Smooth muscle cell (in vitro differentiated cells): ENCODE results near the gene TMEM270. TPM values are rescaled to one million over a fixed set of nuclear protein-coding genes. Genes with fewer than 3 reads are reported as not detected.

Experiments
- DNase-seq: peaks from one replicate; lab custom pipeline; 2025; ENCODE audit not compliant: unreplicated experiment; lab: John Stamatoyannopoulos, UW
- H2AFZ ChIP-seq: fragments of 200-600 bp; sonication (generic); 2 replicates; pipeline ENCODE4 v1.6.0; 2016; ENCODE audit warnings: antibody characterized with exemption, low read depth, mild to moderate bottlenecking
- H3F3A ChIP-seq: fragments of 200-600 bp; sonication (generic); 2 replicates; pipeline ENCODE4 v1.6.0; 2017; ENCODE audit warnings: antibody characterized with exemption, low read depth
- H3K27ac ChIP-seq: fragments of 200-600 bp; sonication (generic); 2 replicates; pipeline ENCODE4 v1.5.1; 2016; ENCODE audit warnings: low read depth, mild to moderate bottlenecking
- H3K27me3 ChIP-seq: fragments of 200-600 bp; sonication (generic); 2 replicates; pipeline ENCODE4 v1.6.1; 2016; ENCODE audit warnings: low read depth, mild to moderate bottlenecking
- H3K36me3 ChIP-seq: fragments of 200-600 bp; sonication (generic); 2 replicates; pipeline ENCODE4 v1.5.1; 2016; ENCODE audit warnings: low read depth
- H3K4me1 ChIP-seq: fragments of 200-600 bp; sonication (generic); 2 replicates; pipeline ENCODE4 v1.5.1; 2016; ENCODE audit warnings: low read depth
- H3K4me2 ChIP-seq: fragments of 200-600 bp; sonication (generic); 2 replicates; pipeline ENCODE4 v1.6.0; 2016; ENCODE audit warnings: mild to moderate bottlenecking
- H3K4me3 ChIP-seq: fragments of 200-600 bp; sonication (generic); 2 replicates; pipeline ENCODE4 v1.5.1; 2016; ENCODE audit warnings: mild to moderate bottlenecking
- H3K79me2 ChIP-seq: fragments of 200-600 bp; sonication (generic); 2 replicates; pipeline ENCODE4 v1.6.0; 2016; ENCODE audit warnings: low read depth, mild to moderate bottlenecking
- H3K9ac ChIP-seq: fragments of 200-600 bp; sonication (generic); 2 replicates; pipeline ENCODE4 v1.6.0; 2016; ENCODE audit warnings: low read depth
- H3K9me3 ChIP-seq: fragments of 200-600 bp; sonication (generic); replicated peaks from 2 replicates; pipeline ENCODE4 v1.5.1; 2016; ENCODE audit warnings: low read depth
- H4K20me1 ChIP-seq: fragments of 200-600 bp; sonication (generic); 2 replicates; pipeline ENCODE4 v1.6.0; 2016; ENCODE audit warnings: low read depth
- WGBS: methylation state at CpG from one replicate; pipeline ENCODE4 v1.1.7; 2016; ENCODE audit warnings: low lambda C conversion rate; 5-methylcytosine and 5-hydroxymethylcytosine counted together
- polyA plus RNA-seq: library from polyadenylated mRNA; unstranded; fragments of >200 nt; fragmentation: Nextera tagmentation; extraction: Ambion mirVana; gene quantifications from 2 replicates; pipeline ENCODE4 v1.2.1, GENCODE V29; 2016
- total RNA-seq: library from RNA; depleted of rRNA; stranded (reverse); fragments of >200 nt; gene quantifications from 2 replicates; pipeline ENCODE4 v1.2.3, GENCODE V29; 2014
- TF ChIP-seq, protein P1 (sequence below): fragments of 200-600 bp; sonication (generic); IDR thresholded peaks from 2 replicates; pipeline ENCODE4 v1.5.1; 2017; ENCODE audit warnings: borderline replicate concordance, mild to moderate bottlenecking, antibody characterized with exemption; ENCODE audit not compliant: insufficient read depth, poor library complexity, severe bottlenecking

Gene TMEM270
- total and polyA plus RNA-seq, 2 experiments from 2014 or later, result not detected

DNA sequence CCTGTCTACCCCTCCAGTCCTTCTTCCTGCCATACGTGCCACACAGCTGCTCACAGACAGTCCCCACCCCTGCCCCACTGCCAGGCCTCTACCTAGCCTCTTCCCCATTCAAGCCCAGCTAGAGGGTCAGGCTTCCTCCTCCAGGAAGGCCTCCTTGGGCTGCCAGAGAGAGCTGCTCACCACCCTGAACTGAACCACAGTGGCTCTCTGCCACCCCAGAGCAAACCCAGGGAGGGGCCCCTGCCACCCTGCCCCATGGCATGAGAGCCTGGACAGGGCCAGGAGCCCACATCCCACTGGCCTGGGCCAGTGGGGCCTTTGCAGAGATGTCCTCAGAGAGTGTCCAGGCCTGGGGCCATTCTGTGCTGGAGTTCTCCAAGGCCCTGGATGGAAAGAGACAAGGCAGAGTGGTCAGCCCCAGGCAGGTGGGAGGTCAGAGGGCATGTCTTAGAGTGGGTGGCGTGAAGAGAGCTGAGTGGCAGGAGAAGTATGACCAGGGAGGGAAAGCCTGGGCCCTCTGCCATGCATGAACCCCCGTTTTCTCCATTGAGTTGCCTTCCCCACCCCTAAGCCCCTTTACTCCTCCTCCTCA is 40.4 kb downstream of the TMEM270 start:
- Histone ChIP-seq H3K79me2 (no peaks in the 10 kb centered on the region), H3K4me1 (no peaks in the 10 kb centered on the region), H3K4me2 (no peak overlapping the region), H2AFZ (no peak overlapping the region), H3K36me3 (no peaks in the 10 kb centered on the region), H3K27me3 (no peaks in the 10 kb centered on the region), H4K20me1 (no peaks in the 10 kb centered on the region), H3K27ac (no peak overlapping the region), H3K9me3 (no peaks in the 10 kb centered on the region), H3K4me3 (no peak overlapping the region), H3K9ac (no peak overlapping the region), H3F3A (no peaks in the 10 kb centered on the region)
- DNase-seq, result no peak
- 89% methylated on average over 2 of the region's 3 CpGs for WGBS
- TF ChIP-seq, protein P1, sequence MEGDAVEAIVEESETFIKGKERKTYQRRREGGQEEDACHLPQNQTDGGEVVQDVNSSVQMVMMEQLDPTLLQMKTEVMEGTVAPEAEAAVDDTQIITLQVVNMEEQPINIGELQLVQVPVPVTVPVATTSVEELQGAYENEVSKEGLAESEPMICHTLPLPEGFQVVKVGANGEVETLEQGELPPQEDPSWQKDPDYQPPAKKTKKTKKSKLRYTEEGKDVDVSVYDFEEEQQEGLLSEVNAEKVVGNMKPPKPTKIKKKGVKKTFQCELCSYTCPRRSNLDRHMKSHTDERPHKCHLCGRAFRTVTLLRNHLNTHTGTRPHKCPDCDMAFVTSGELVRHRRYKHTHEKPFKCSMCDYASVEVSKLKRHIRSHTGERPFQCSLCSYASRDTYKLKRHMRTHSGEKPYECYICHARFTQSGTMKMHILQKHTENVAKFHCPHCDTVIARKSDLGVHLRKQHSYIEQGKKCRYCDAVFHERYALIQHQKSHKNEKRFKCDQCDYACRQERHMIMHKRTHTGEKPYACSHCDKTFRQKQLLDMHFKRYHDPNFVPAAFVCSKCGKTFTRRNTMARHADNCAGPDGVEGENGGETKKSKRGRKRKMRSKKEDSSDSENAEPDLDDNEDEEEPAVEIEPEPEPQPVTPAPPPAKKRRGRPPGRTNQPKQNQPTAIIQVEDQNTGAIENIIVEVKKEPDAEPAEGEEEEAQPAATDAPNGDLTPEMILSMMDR, result no peak

GRCh38 chr7:73901823-73902597 is 41.1 kb downstream of the TMEM270 start:
- Histone ChIP-seq H3K79me2 (no peaks in the 10 kb centered on the region), H3K27ac (no peak overlapping the region), H3K9me3 (no peaks in the 10 kb centered on the region), H4K20me1 (no peaks in the 10 kb centered on the region), H3K4me3 (no peak overlapping the region), H3K36me3 (no peaks in the 10 kb centered on the region), H3K4me1 (no peaks in the 10 kb centered on the region), H3F3A (no peaks in the 10 kb centered on the region), H3K4me2 (no peak overlapping the region), H2AFZ (no peak overlapping the region), H3K9ac (no peak overlapping the region), H3K27me3 (no peaks in the 10 kb centered on the region)
- TF ChIP-seq, protein P1, result no peak
- no peak for DNase-seq
- 83% methylated on average over 14 of the region's 15 CpGs for WGBS

DNA sequence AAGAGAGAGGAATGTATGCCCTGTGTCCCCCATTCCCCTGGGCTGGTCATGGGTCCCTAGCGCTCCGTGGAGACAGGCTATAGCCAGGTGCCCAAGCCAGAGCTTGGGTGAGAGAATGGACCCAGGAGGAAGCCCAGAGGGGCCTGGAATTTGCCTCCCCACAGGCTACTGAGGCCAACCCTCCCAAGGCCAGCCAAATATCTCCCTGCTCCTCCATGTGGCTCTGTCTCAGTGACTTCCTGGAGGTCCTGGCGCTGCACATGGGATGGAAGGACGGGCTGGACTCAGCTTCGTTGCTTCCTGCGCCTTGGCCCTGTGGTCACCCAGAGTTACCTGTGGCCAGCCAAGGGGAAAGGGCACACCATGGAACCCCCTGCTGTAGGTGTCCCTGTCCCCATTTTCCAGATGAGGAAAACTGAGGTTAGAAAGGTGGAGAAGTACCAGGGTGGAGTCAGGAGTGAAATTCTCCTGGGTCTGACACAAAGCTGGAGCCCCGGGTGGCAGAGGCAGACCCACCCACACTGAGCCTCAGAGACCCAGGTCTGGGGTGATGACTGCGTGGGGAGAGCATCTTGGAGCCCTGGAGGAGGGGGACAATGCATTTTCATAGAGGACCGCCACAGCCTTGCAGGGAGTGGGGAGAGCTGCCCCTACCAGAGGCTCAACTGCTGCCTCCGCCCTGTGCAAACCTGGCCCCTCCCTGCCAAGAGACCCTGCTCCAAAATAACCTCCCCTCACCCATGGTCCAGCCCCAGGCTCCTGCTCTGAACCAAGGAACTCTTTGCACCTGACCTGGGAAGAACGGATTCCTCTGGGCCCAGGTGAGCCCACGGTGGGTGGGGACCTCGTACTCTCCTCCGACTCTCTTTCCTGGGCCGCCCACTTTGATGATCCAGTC is 42.6 kb downstream of the TMEM270 start:
- Histone ChIP-seq H3K4me3 (no peak overlapping the region), H3F3A (no peaks in the 10 kb centered on the region), H3K9me3 (no peaks in the 10 kb centered on the region), H2AFZ (no peak overlapping the region), H3K27ac (no peak overlapping the region), H3K4me1 (no peaks in the 10 kb centered on the region), H4K20me1 (no peaks in the 10 kb centered on the region), H3K79me2 (no peaks in the 10 kb centered on the region), H3K9ac (no peak overlapping the region), H3K27me3 (no peaks in the 10 kb centered on the region), H3K4me2 (no peak overlapping the region), H3K36me3 (no peaks in the 10 kb centered on the region)
- TF ChIP-seq, protein P1, result no peak
- 93% methylated on average over 15 of the region's 15 CpGs for WGBS
- no peak for DNase-seq
